D721Med (cell line): ENCODE measurements around the gene FAM83D.

Source experiments
- DNase-seq: peaks from one replicate; pipeline ENCODE4 v3.0.0; 2011; ENCODE audit warnings: low spot score; ENCODE audit not compliant: insufficient read length
- FAIRE-seq: peaks from 2 replicates; lab custom pipeline; 2011; peaks lifted over from hg19 to GRCh38; lab: Jason Lieb, UNC
- CTCF ChIP-seq: IDR thresholded peaks from 2 replicates; pipeline ENCODE4 v1.5.1; 2012; ENCODE audit warnings: mild to moderate bottlenecking, control low read depth; ENCODE audit not compliant: insufficient read depth; ENCODE audit errors: missing control alignments

The FAM83D gene

GRCh38 chr20:38883081-38883980 is 42.9 kb upstream of the FAM83D start:
- no peak for DNase-seq
- no peak for FAIRE-seq
- no peak for TF ChIP-seq CTCF

- no peak for DNase-seq
- FAIRE-seq, result no peak
Measured at GRCh38 chr20:38883981-38884733, 42.1 kb upstream of the FAM83D start.

GRCh38 chr20:38885357-38885756 is 40.9 kb upstream of the FAM83D start:
- no peak for DNase-seq
- no peak for TF ChIP-seq CTCF
- FAIRE-seq, result no peak

More at GRCh38 chr20:38883981-38884733, 42.1 kb upstream of the FAM83D start:
- no peak for TF ChIP-seq CTCF

GRCh38 chr20:38888059-38888831 is 38.0 kb upstream of the FAM83D start:
- no peak for TF ChIP-seq CTCF
- FAIRE-seq (no peak), DNase-seq (no peak)

GRCh38 chr20:38889050-38889449 is 37.2 kb upstream of the FAM83D start:
- TF ChIP-seq CTCF, result no peak
- FAIRE-seq, result no peak
- DNase-seq, result no peak

GRCh38 chr20:38889792-38890496 is 36.3 kb upstream of the FAM83D start:
- FAIRE-seq, result no peak
- no peak for TF ChIP-seq CTCF
- DNase-seq, result no peak
